Breast epithelium (tissue), 3 donors: ENCODE results near the gene TLE6.

Experiments
- CTCF ChIP-seq, 3 donors: fragments of 450-650 bp; IDR thresholded peaks; one replicate each; pipeline ENCODE4 v1.5.1; 2016 to 2017; ENCODE audit warnings: antibody characterized with exemption in 3 of 3, mild to moderate bottlenecking in 3 of 3, moderate library complexity in 3 of 3
- POLR2A ChIP-seq: fragments of 450-650 bp; IDR thresholded peaks from one replicate; pipeline ENCODE4 v1.6.1; 2016; ENCODE audit warnings: antibody characterized with exemption, mild to moderate bottlenecking, moderate library complexity
- POLR2AphosphoS5 ChIP-seq, 3 donors: sonication (generic); formaldehyde crosslinking; IDR thresholded peaks; one replicate each; pipeline ENCODE4 v1.6.1; 2017; ENCODE audit warnings: antibody characterized with exemption in 3 of 3

GRCh38 chr19:3005345-3005744 lies 28.0 kb downstream of the TLE6 start:
- TF ChIP-seq POLR2A (no peak), CTCF (IDR thresholded peaks at IDR 0.05) (no peak), POLR2AphosphoS5 (IDR thresholded peaks at IDR 0.05) (no peak)
